ENCODE data around the gene TGFB1.

GRCh38 chr19:41364524-41365391, 11.0 kb upstream of the TGFB1 start:
- no peak for TF ChIP-seq ESRRA (CRISPR knock-in tag; IDR thresholded peaks at IDR 0.05; ENCODE audit: borderline replicate concordance)
- no peak for TF ChIP-seq ATF6 (CRISPR knock-in tag; IDR thresholded peaks at IDR 0.05)
- no peak for TF ChIP-seq ATF2 (CRISPR knock-in tag; IDR thresholded peaks at IDR 0.05; ENCODE audit: borderline replicate concordance, low read depth)
- TF ChIP-seq CTCF (IDR thresholded peaks at IDR 0.05) = no peak
- TF ChIP-seq E2F5 (CRISPR knock-in tag; IDR thresholded peaks at IDR 0.05) = no peak
- no peak for TF ChIP-seq IRF1 (CRISPR knock-in tag; IDR thresholded peaks at IDR 0.05)
- no peak for TF ChIP-seq NFE2L1 (CRISPR knock-in tag; IDR thresholded peaks at IDR 0.05)
